BE2C (cell line): ENCODE measurements around the gene HCFC1.

ENCODE experiments used
- DNase-seq: peaks from one replicate; pipeline ENCODE4 v3.0.0-alpha.2; 2020
- H3K27me3 ChIP-seq: fragments of 250-450 bp; sonication (Bioruptor Pico); 2 replicates; pipeline ENCODE4 v1.5.1; 2020; ENCODE audit warnings: mild to moderate bottlenecking
- H3K36me3 ChIP-seq: fragments of 250-450 bp; sonication (Bioruptor Pico); 2 replicates; pipeline ENCODE4 v1.5.1; 2020; ENCODE audit warnings: mild to moderate bottlenecking
- H3K4me1 ChIP-seq: fragments of 250-450 bp; sonication (Bioruptor Pico); 2 replicates; pipeline ENCODE4 v1.5.1; 2020
- H3K4me3 ChIP-seq: 2 replicates; pipeline ENCODE4 v1.5.1; 2011; ENCODE audit warnings: low read depth, low read length
- H3K9me3 ChIP-seq: fragments of 250-450 bp; sonication (Bioruptor Pico); 2 replicates; pipeline ENCODE4 v1.5.1; 2020
- CTCF ChIP-seq: IDR thresholded peaks from 2 replicates; pipeline ENCODE4 v1.5.1; 2012; ENCODE audit warnings: mild to moderate bottlenecking, low read depth, low read length

Gene HCFC1

DNA sequence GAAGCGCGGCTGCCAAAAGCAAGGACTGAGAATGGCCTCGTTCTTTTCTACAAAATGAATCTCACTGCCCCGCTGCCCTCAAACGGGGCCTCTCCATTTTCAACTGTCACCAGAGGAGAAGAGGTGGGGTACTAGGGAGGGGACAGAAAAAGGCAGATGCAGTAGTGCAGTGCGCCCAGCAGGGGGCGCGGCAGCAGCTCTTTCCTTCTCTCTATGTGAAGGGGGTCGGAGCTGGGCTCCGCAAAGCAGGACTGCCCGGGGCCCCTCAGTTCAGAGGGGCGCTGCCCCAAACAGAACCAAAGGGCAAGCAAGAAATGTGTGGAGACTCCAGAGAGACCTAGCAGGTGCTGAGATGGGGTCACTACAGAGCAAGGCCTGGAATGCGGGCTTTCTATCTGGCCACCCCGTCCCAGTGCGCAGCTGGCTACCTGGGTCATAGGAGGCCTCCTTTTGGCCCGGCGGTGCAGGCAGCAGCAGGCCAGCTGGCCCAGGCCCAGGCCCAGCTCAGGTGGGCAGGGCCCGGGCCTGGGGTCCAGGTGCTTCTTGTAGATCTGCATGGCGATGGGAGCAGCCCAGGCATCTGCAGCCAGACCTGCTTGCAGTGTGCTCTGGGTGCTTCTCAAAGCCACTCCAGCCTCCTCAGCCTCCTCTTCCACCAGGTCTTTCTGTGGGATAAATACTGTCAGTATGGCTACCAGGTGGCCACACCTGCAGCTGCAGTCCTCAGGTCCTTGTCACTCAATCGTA is 42.2 kb upstream of the HCFC1 start:
- Histone ChIP-seq H3K27me3 (no peaks in the 10 kb centered on the region), H3K4me3 (no peak overlapping the region), H3K4me1 (no peaks in the 10 kb centered on the region), H3K9me3 (no peaks in the 10 kb centered on the region), H3K36me3 (peaks cover 56% of the 10 kb centered on the region)
- DNase-seq, result peak; percentile 53
- TF ChIP-seq CTCF, result peak; percentile 80

- no peak overlapping the region for H3K4me3 ChIP-seq
- H3K4me1 ChIP-seq, result no peaks in the 10 kb centered on the region
- H3K36me3 ChIP-seq, result peaks cover 49% of the 10 kb centered on the region
- H3K9me3 ChIP-seq, result no peaks in the 10 kb centered on the region
- TF ChIP-seq CTCF, result no peak
- DNase-seq, result no peak
- no peaks in the 10 kb centered on the region for H3K27me3 ChIP-seq
Observed at GRCh38 chrX:154013001-154013421, 41.4 kb upstream of the HCFC1 start.

- TF ChIP-seq CTCF, result no peak
- Histone ChIP-seq H3K9me3 (no peaks in the 10 kb centered on the region), H3K36me3 (peaks cover 45% of the 10 kb centered on the region), H3K4me3 (no peak overlapping the region), H3K4me1 (no peaks in the 10 kb centered on the region), H3K27me3 (no peaks in the 10 kb centered on the region)
- no peak for DNase-seq
Observed at GRCh38 chrX:154012336-154012991, 40.8 kb upstream of the HCFC1 start.

DNA sequence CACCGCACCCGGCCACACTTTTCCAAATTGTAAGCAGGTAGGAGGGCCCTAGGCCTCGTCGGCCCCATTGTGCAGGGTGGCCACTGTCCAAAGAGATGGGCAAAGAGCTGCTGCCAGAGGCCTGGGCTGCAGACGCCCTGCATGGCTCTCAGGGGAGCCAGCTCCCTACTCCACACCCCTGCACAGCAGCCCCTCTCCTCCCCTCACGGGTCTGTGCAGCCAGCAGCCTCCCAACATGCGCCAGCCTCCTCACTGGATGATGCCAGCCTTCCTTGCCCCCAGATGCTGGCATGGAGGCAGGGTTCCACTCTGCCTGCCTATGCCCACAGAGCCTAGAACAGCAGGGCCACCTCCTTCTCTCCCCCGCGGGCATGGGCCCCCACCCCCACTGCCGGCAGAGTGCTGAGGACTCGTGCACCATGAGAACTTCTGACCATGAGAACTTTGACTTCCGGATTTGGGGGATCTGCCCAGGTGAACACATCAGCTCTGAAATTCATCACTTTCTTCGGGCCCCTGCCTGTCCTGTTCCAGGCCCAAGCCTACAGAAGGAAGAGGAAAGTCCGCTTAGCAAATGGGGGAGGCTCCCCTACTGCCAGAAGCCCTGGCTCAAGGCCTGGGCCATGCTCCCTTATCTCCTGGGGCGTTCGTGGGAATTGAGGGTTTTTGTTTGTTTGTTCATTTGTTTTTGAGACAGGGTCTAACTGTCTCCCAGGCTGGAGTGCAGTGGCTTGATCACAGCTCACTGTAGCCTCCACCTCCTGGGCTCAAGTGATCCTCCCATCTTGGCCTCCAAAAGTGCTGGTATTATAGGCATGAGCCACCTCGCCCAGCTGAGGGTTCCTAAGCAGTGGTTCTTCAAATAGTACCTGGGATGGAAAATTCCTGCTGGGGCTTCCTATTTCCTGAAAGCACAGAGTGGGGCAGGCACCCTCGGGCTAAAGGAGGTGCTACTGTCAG is 40.0 kb upstream of the HCFC1 start:
- Histone ChIP-seq H3K27me3 (no peaks in the 10 kb centered on the region), H3K4me3 (no peak overlapping the region), H3K4me1 (no peaks in the 10 kb centered on the region), H3K36me3 (peaks cover 39% of the 10 kb centered on the region), H3K9me3 (no peaks in the 10 kb centered on the region)
- DNase-seq, result no peak
- TF ChIP-seq CTCF, result no peak

DNA sequence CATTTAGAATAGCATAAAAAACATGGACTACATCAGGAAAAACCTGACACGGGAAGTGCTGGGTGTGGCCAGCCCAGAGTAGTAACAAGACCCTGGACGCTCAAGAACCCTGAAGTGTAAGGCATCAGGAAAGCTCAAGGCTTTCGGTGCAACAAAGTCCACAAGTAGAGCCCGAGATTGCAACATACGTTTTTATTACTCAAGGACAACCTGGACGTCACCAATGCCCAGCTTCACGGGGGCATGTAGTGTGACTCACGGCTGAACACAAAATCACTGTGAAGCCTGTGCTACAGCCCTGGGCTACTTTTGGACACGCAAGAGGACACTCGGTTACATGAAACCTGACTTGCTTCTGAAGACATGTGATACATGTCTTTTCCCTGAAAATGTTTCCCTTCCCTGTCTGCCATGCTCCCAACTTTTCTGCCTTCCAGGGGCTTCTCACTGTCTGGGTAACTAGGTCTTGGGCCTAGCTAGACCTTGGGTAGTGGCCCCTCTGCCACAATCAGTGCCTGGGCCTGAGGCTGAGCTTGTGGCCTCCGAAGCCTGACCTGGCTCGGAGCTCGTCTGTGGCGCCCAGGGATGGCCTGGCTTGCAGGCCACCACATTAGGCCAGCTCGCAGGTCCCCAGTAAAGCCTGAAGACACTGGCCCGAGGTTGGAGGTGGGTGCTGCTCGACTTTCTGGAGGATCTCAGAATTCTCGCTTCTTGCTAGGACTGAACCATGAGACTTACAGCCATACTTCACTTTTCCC is 38.9 kb upstream of the HCFC1 start:
- no peak for DNase-seq
- no peak overlapping the region for H3K4me3 ChIP-seq
- no peaks in the 10 kb centered on the region for H3K4me1 ChIP-seq
- H3K36me3 ChIP-seq, result peaks cover 32% of the 10 kb centered on the region
- no peaks in the 10 kb centered on the region for H3K27me3 ChIP-seq
- no peak for TF ChIP-seq CTCF
- H3K9me3 ChIP-seq, result no peaks in the 10 kb centered on the region
